IgD-negative memory B cell (primary cell): ENCODE measurements around the gene RNF4. TPM values are rescaled to one million over a fixed set of nuclear protein-coding genes. Genes with fewer than 3 reads are reported as not detected.
"Not testable (repeated sequence)": the region's sequence is repeated elsewhere in the genome, so short reads cannot be mapped to it uniquely, and the experiment has no call there.

Experiments used
- H3K27ac Mint-ChIP-seq, 3 donors: one replicate each; pipeline ENCODE4 v1.8.0; 2020 to 2022; ENCODE audit warnings: mild to moderate bottlenecking in 3 of 3, mixed read lengths in 3 of 3, moderate library complexity in 1 of 3
- H3K27me3 Mint-ChIP-seq: one replicate; pipeline ENCODE4 v1.8.0; 2021; ENCODE audit warnings: mixed read lengths
- H3K36me3 Mint-ChIP-seq: one replicate; pipeline ENCODE4 v1.8.0; 2020; ENCODE audit warnings: mild to moderate bottlenecking, mixed read lengths
- H3K4me1 Mint-ChIP-seq, 3 donors: one replicate each; pipeline ENCODE4 v1.8.0; 2020 to 2022; ENCODE audit warnings: mixed read lengths in 3 of 3, mild to moderate bottlenecking in 1 of 3
- H3K4me3 Mint-ChIP-seq, 4 donors: one replicate each; pipeline ENCODE4 v1.8.0; 2020 to 2022; ENCODE audit warnings: mild to moderate bottlenecking in 4 of 4, mixed read lengths in 4 of 4, moderate library complexity in 3 of 4
- H3K9me3 Mint-ChIP-seq, 3 donors: one replicate each; pipeline ENCODE4 v1.8.0; 2020 to 2021; ENCODE audit warnings: mixed read lengths in 3 of 3, mild to moderate bottlenecking in 1 of 3
- polyA plus RNA-seq: library from polyadenylated mRNA; unstranded; fragments of 300-500 nt; fragmentation: Illumina TruSeq; gene quantifications from one replicate; pipeline ENCODE4 v1.2.3, GENCODE V29; 2021

The RNF4 gene
- polyA plus RNA-seq, 1 donor from 2014 or later: 94.0 TPM

DNA sequence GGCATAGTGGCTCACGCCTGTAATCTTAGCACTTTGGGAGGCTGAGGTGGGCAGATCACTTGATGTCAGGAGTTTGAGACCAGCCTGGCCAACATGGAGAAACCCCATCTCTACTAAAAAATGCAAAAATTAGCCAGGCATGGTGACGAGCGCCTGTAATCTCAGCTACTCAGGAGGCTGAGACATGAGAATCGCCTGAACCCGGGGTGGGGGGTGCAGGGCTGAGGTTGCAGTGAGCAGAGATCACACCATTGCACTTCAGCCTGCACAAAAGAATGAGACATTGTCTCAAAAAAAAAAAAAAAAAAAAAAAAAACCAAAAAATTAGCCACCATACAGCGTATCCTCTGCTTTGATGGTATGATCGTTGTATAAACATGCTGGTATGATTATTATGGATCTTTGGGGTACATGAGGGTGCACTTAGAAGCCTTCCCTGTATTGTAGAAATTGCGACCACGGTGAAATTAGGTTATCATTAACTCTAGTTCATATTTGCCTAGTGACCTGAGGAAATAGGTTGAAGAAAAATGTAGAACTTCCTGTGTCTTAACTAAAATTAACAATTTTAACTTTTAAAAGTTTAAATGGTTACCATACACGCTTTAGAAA is 74.8 kb downstream of the RNF4 start:
- H3K4me1 Mint-ChIP-seq: peaks cover 10 to 22% (median 17%) of the 10 kb centered on the region in 3 donors
- not testable (repeated sequence) for H3K4me3 Mint-ChIP-seq, H3K36me3 Mint-ChIP-seq, H3K27ac Mint-ChIP-seq, H3K9me3 Mint-ChIP-seq, H3K27me3 Mint-ChIP-seq

DNA sequence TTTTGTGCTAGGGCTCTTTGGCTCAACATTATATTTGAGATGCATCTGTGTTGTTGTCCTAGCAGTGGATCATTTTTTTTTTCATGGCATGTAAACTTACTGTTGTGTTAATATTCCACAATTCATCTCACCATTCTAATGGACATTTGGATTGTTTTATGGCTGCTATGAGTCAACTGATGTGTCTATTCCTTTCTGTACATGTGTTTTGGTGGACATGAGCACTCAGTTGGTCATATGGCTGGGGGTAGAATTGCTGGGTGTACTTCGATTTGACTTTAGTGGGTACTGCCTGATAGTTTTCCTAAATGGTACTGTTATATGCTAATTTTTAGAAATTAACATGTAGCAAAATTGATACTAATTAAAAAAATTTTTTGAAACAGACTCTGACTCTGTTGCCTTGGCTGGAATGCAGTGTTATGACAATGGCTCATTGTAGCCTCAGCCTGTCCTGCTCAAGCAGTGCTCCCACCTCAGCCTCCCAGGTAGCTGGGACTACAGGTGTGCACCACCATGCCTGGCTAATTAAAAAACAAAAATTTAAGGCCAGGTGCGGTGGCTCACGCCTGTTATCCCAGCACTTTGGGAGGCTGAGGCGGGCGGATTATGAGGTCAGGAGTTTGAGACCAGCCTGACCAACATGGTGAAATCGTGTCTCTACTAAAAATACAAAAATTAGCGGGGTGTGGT is 76.6 kb downstream of the RNF4 start:
- no peaks in the 10 kb centered on the region for H3K27me3 Mint-ChIP-seq
- H3K4me1 Mint-ChIP-seq: peaks cover 10 to 18% (median 17%) of the 10 kb centered on the region in 3 donors
- H3K9me3 Mint-ChIP-seq: no peaks in the 10 kb centered on the region
- no peak overlapping the region for H3K27ac Mint-ChIP-seq
- H3K36me3 Mint-ChIP-seq: peaks cover 2% of the 10 kb centered on the region
- no peak overlapping the region for H3K4me3 Mint-ChIP-seq

DNA sequence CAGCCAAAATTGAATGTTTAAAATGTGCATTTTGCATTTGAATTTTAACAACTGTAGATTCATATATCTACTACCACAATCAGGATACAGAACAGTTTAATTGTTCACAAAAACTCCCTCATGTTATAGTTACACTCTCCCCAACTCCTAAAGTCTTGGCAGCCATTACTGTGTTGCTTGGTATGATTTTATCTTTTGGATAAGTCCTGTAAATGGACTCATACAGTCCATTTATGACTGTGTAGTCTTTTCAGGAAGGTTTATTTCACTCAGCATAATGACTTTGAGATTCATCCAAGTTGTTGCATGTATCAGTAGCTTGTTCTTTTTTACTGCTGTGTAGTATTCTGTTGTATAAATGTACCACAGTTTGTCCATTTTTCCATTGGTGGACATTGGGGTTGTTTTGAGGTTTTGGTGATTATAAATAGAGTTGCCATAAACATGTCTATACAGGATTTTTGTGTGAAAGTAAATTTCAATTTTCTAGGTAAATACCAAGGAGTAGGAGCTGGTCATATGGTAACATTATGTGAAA is 77.4 kb downstream of the RNF4 start:
- no peaks in the 10 kb centered on the region for H3K27me3 Mint-ChIP-seq
- H3K36me3 Mint-ChIP-seq: peaks cover 2% of the 10 kb centered on the region
- peak overlapping the region in 2 of 3 donors; percentile 10 to 50 for H3K27ac Mint-ChIP-seq
- H3K9me3 Mint-ChIP-seq: no peaks in the 10 kb centered on the region
- no peak overlapping the region for H3K4me3 Mint-ChIP-seq
- peaks cover 14 to 20% (median 18%) of the 10 kb centered on the region in 3 donors for H3K4me1 Mint-ChIP-seq

DNA sequence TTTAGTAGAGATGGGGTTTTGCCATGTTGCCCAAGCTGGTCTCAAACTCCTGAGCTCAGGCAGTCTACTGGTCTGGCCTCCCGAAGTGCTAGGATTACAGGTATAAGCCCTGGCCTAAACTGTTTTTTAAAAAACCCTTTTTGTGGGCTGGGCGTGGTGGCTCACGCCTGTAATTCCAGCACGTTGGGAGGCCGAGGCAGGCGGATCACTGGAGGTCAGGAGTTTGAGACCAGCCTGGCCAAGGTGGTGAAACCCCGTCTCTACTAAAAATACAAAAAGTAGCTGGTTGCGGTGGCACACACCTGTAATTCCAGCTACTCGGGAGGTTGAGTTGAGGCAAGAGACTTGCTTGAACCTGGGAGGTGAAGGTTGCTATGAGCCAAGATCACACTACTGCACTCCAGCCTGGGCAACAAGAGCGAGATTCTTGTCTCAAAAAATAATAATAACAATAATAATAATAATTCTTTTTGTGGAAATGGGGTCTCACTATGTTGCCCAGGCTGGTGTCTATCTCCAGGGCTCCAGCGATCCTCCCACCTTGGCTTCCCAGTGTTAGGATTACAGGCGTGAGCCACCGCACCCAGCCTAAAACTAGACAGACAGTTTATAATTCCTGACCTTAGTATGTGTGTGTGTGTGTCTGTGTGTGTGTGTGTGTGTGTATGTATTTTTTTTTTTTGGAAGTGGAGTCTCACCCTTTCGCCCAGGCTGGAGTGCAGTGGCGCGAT is 78.2 kb downstream of the RNF4 start:
- H3K9me3 Mint-ChIP-seq: not testable (repeated sequence)

DNA sequence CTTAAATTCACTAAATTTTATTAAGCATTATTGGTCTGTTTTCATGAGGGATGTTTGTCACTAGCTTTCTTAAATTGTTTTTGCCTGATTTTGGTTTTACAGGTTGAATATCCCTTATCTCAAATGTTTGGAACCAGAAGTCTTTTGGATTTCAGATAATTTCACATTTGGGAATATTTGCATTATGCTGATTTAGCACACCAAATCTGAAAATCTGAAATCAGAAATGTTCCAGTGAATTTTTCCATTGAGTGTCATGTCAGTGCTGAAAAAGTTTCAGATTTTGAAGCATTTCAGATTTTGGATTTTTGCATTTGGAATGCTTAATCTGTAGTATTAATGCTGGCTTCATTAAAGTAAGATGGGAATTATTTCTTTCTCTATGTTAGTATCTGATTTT is 82.2 kb downstream of the RNF4 start:
- Mint-ChIP-seq H3K27ac (peak overlapping the region in 2 of 3 donors; percentile 28 to 89), H3K9me3 (no peaks in the 10 kb centered on the region), H3K4me3 (peak overlapping the region in 1 of 4 donors; percentile 32), H3K36me3 (no peaks in the 10 kb centered on the region), H3K27me3 (no peaks in the 10 kb centered on the region), H3K4me1 (peaks cover 21 to 28% (median 27%) of the 10 kb centered on the region in 3 donors)

More for the DNA sequence above, 78.2 kb downstream of the RNF4 start:
- peaks cover 17 to 23% (median 21%) of the 10 kb centered on the region in 3 donors for H3K4me1 Mint-ChIP-seq
- H3K36me3 Mint-ChIP-seq, H3K27me3 Mint-ChIP-seq, H3K4me3 Mint-ChIP-seq, H3K27ac Mint-ChIP-seq: not testable (repeated sequence)

DNA sequence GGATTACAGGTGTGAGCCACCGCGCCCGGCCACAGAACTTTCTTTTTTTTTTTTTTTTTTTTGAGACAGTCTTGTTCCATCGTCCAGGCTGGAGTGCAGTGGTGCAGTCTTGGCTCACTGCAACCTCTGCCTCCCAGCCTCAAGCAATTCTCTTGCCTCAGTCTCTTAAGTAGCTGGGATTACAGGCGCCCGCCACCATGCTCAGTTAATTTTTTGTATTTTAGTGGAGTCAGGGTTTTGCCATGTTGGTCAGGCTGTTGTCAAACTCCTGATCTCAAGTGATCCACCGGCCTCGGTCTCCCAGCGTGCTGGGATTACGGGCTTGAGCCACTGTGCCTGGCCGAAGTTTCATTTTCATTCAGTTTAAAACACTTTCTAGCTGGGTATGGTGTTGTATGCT is 83.9 kb downstream of the RNF4 start:
- H3K27ac Mint-ChIP-seq: no peak overlapping the region
- H3K9me3 Mint-ChIP-seq: no peaks in the 10 kb centered on the region
- peak overlapping the region in 1 of 4 donors; percentile 65 for H3K4me3 Mint-ChIP-seq
- no peaks in the 10 kb centered on the region for H3K27me3 Mint-ChIP-seq
- peaks cover 19 to 25% (median 23%) of the 10 kb centered on the region in 3 donors for H3K4me1 Mint-ChIP-seq
- no peaks in the 10 kb centered on the region for H3K36me3 Mint-ChIP-seq

DNA sequence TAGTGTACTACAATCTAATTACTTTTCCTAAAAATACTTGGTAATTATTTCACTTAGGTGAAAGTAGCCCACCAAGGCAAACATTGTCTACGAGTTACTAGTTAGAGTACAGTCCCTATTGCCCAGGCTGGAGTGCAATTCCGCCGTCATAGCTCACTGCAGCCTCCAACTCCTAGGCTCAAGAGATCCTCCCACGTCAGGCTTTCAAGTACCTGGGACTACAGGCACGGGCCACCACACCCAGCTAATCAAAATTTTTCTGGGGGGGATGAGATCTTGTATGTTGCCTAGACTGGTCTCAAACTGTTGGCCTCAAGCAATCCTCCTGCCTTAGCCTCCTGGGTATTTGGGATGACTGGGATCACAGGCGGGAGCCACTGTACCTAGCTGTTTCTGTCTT is 89.4 kb downstream of the RNF4 start:
- Mint-ChIP-seq H3K27me3 (no peaks in the 10 kb centered on the region), H3K36me3 (no peaks in the 10 kb centered on the region), H3K4me1 (peaks cover 18 to 33% (median 31%) of the 10 kb centered on the region in 3 donors), H3K9me3 (no peaks in the 10 kb centered on the region), H3K27ac (no peak overlapping the region), H3K4me3 (no peak overlapping the region)

DNA sequence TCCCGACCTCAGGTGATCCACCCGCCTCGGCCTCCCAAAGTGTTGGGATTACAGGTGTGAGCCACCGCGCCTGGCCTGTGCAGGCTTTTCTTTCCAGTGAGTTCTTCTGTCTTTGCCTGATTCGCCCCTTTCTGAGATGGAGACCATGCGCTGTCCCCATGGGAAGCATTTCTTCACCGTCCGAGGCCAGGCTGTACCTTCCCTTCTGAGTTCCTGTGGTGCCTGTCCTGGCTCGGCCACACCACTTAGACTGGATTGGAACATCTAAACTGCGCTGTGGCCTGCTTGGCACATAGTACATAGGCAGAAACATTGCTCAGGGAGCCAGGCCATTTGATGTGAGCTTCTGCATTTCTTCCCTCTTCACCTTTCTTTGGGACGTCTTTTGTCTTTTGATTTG is 91.3 kb downstream of the RNF4 start:
- Mint-ChIP-seq H3K4me1 (peaks cover 12 to 25% (median 21%) of the 10 kb centered on the region in 3 donors), H3K27me3 (no peaks in the 10 kb centered on the region), H3K4me3 (no peak overlapping the region), H3K27ac (no peak overlapping the region), H3K36me3 (no peaks in the 10 kb centered on the region), H3K9me3 (no peaks in the 10 kb centered on the region)

Other genes starting within 250 kb of the RNF4 start
- 21.7 TPM for gene HAUS3, start 227.0 kb upstream of the RNF4 start, polyA plus RNA-seq
- 0.09 TPM for gene POLN, start 227.0 kb upstream of the RNF4 start, polyA plus RNA-seq
- gene MXD4, start 207.0 kb upstream of the RNF4 start, polyA plus RNA-seq: 31.1 TPM
- 1.0 TPM for gene ZFYVE28, start 50.5 kb upstream of the RNF4 start, polyA plus RNA-seq
- gene CFAP99, start 50.2 kb upstream of the RNF4 start, polyA plus RNA-seq: not detected
- gene FAM193A, start 67.5 kb downstream of the RNF4 start, polyA plus RNA-seq: 6.3 TPM